Endodermal cell (in vitro differentiated cells): ENCODE measurements around the gene RBMS2. TPM values are rescaled to one million over a fixed set of nuclear protein-coding genes. Genes with fewer than 3 reads are reported as not detected.

Experiments used
- DNase-seq: peaks from one replicate; pipeline ENCODE4 v3.0.0-alpha.2; 2017
- H3K27ac ChIP-seq: 2 replicates; pipeline ENCODE4 v1.5.1; 2013; ENCODE audit warnings: mild to moderate bottlenecking, low read depth, low read length, moderate library complexity
- H3K27me3 ChIP-seq: 2 replicates; pipeline ENCODE4 v1.6.1; 2013; ENCODE audit warnings: mild to moderate bottlenecking, low read length, moderate library complexity; ENCODE audit not compliant: insufficient read depth, control insufficient read depth, poor library complexity, severe bottlenecking
- H3K36me3 ChIP-seq: 2 replicates; pipeline ENCODE4 v1.7.0; 2013; ENCODE audit warnings: mild to moderate bottlenecking, low read length, moderate library complexity; ENCODE audit not compliant: control insufficient read depth, insufficient read depth
- H3K4me1 ChIP-seq: one replicate; pipeline ENCODE4 v1.7.0; 2013; ENCODE audit warnings: low read length; ENCODE audit not compliant: control insufficient read depth, insufficient read depth
- H3K4me3 ChIP-seq: 2 replicates; pipeline ENCODE4 v1.5.1; 2013; ENCODE audit warnings: mild to moderate bottlenecking, low read length, moderate library complexity
- H3K9ac ChIP-seq: 2 replicates; pipeline ENCODE4 v1.6.1; 2013; ENCODE audit warnings: mild to moderate bottlenecking, low read length, moderate library complexity; ENCODE audit not compliant: poor library complexity, severe bottlenecking; ENCODE audit errors: extremely low read depth
- H3K9me3 ChIP-seq: 2 replicates; pipeline ENCODE4 v1.6.1; 2013; ENCODE audit warnings: mild to moderate bottlenecking, low read length, moderate library complexity; ENCODE audit not compliant: control insufficient read depth
- H3K27ac Mint-ChIP-seq: 2 replicates; pipeline ENCODE4 v1.8.0; 2020; ENCODE audit warnings: mixed read lengths
- H3K27me3 Mint-ChIP-seq: 2 replicates; pipeline ENCODE4 v1.8.0; 2021; ENCODE audit warnings: mild to moderate bottlenecking, mixed read lengths; ENCODE audit not compliant: insufficient read depth
- H3K36me3 Mint-ChIP-seq: 2 replicates; pipeline ENCODE4 v1.8.0; 2020; ENCODE audit warnings: low read depth, mixed read lengths
- H3K4me1 Mint-ChIP-seq: 2 replicates; pipeline ENCODE4 v1.8.0; 2020; ENCODE audit warnings: mixed read lengths
- H3K4me3 Mint-ChIP-seq: 2 replicates; pipeline ENCODE4 v1.8.0; 2020; ENCODE audit warnings: mild to moderate bottlenecking, moderate library complexity, mixed read lengths
- H3K9me3 Mint-ChIP-seq: 2 replicates; pipeline ENCODE4 v1.8.0; 2020; ENCODE audit warnings: mild to moderate bottlenecking, mixed read lengths
- WGBS, 2 experiments: methylation state at CpG; one replicate each; pipeline versions ENCODE4 v1.1.5 to v1.1.7; 2013; ENCODE audit warnings: missing lambda C conversion rate in 2 of 2, mixed read lengths in 1 of 2; ENCODE audit not compliant: insufficient coverage in 1 of 2, insufficient read length in 1 of 2; 5-methylcytosine and 5-hydroxymethylcytosine counted together
- total RNA-seq, 2 donors: library from RNA; stranded (reverse); fragmentation: NEBNext Ultra II Directional in 1 of 2; extraction: Animal tissue kit (Norgen Biotek cat#: 25700) in 1 of 2; gene quantifications; 2 replicates in 1 of 2; 3 replicates in 1 of 2; pipeline ENCODE4 v1.2.1, GENCODE V29; 2021
- TF ChIP-seq, protein P1 (sequence below): fragments of 200-600 bp; sonication (generic); conservative IDR thresholded peaks from 2 replicates; pipeline ENCODE4 v1.5.0; 2021; ENCODE audit warnings: antibody characterized with exemption, mild to moderate bottlenecking

RBMS2 gene
- total RNA-seq, 2 donors from 2014 or later: 26.3 to 33.8 TPM

DNA sequence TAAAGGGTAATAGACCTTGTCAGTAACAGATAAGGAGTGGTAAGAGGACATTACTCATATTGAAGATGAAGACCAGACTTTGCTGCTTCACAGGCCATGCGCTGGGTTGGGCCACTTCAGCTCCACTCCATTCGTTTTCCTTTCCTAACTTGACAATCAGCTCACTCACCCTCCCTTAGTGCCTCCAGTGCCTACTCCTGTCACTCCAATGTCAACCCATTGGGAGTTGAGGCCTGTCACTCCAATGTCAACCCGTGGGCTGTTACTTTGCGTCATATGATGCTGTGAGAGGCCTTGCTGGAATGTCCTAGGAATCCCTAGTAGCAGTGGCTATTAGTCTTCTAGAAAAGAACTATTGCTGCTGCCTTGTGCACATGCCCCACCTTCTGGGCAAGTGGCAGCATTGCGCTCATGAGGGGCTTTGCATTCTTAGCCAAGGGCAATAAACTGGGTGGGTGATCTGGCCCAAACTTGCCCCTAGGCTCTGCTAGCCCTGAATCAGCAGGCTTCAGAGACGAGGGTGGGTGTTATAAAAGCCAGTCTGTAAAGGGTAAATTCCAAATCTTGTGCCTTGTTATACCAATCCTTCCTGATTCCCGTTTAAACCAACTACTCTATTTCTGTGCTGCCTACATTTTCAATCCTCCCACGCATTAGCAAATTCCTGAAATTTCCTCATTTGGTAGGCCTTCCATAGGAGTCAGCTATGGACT, 72.4 kb downstream of the RBMS2 start:
- Histone ChIP-seq H3K27me3 (no peaks in the 10 kb centered on the region), H3K36me3 (peaks cover 43% of the 10 kb centered on the region), H3K9me3 (no peaks in the 10 kb centered on the region), H3K4me1 (no peaks in the 10 kb centered on the region), H3K4me3 (no peak overlapping the region), H3K9ac (no peak overlapping the region), H3K27ac (no peak overlapping the region)
- DNase-seq: peak; percentile 95
- Mint-ChIP-seq H3K27me3 (no peaks in the 10 kb centered on the region), H3K4me3 (no peak overlapping the region), H3K9me3 (no peaks in the 10 kb centered on the region), H3K36me3 (peaks cover 42% of the 10 kb centered on the region), H3K4me1 (peaks cover 18% of the 10 kb centered on the region), H3K27ac (peak overlapping the region; percentile 96)
- 58% methylated on average over 7 to 8 of the region's 8 CpGs for WGBS, 2 experiments
- TF ChIP-seq, protein P1, sequence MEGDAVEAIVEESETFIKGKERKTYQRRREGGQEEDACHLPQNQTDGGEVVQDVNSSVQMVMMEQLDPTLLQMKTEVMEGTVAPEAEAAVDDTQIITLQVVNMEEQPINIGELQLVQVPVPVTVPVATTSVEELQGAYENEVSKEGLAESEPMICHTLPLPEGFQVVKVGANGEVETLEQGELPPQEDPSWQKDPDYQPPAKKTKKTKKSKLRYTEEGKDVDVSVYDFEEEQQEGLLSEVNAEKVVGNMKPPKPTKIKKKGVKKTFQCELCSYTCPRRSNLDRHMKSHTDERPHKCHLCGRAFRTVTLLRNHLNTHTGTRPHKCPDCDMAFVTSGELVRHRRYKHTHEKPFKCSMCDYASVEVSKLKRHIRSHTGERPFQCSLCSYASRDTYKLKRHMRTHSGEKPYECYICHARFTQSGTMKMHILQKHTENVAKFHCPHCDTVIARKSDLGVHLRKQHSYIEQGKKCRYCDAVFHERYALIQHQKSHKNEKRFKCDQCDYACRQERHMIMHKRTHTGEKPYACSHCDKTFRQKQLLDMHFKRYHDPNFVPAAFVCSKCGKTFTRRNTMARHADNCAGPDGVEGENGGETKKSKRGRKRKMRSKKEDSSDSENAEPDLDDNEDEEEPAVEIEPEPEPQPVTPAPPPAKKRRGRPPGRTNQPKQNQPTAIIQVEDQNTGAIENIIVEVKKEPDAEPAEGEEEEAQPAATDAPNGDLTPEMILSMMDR: peak; percentile 90

DNA sequence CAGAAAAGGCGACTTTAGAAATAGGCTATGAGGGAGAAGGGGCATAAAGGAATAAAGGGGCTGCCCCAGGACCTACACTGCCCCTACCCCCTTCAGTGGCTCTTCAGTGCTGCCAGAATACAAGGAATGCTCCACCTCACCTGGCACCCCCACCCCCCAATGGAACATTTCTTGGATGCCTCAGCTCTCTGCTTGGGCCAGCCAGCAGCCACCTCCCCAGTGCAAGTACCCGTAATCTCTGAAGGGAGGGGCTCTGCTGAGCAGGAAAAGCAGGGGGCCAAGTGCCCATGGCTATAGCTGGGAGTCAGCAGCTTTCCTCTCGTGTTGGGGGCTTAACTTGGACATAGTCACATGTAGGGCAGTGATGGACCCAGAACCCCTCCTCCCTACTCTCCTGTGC, 75.2 kb downstream of the RBMS2 start:
- no peaks in the 10 kb centered on the region for H3K27me3 ChIP-seq
- DNase-seq: peak; percentile 86
- no peaks in the 10 kb centered on the region for H3K9me3 Mint-ChIP-seq
- peaks cover 70% of the 10 kb centered on the region for H3K36me3 ChIP-seq
- H3K36me3 Mint-ChIP-seq: peaks cover 63% of the 10 kb centered on the region
- H3K4me3 Mint-ChIP-seq: no peak overlapping the region
- H3K4me1 Mint-ChIP-seq: peaks cover 15% of the 10 kb centered on the region
- H3K4me3 ChIP-seq: no peak overlapping the region
- peak overlapping the region; percentile 64 for H3K27ac Mint-ChIP-seq
- no peaks in the 10 kb centered on the region for H3K9me3 ChIP-seq
- H3K4me1 ChIP-seq: no peaks in the 10 kb centered on the region
- TF ChIP-seq, protein P1: no peak
- H3K9ac ChIP-seq: no peak overlapping the region
- H3K27ac ChIP-seq: no peak overlapping the region
- no peaks in the 10 kb centered on the region for H3K27me3 Mint-ChIP-seq
- 87% methylated on average over 3 of the region's 3 CpGs; no CpG with 5 or more reads in 1 of the 2 experiments for WGBS, 2 experiments

DNA sequence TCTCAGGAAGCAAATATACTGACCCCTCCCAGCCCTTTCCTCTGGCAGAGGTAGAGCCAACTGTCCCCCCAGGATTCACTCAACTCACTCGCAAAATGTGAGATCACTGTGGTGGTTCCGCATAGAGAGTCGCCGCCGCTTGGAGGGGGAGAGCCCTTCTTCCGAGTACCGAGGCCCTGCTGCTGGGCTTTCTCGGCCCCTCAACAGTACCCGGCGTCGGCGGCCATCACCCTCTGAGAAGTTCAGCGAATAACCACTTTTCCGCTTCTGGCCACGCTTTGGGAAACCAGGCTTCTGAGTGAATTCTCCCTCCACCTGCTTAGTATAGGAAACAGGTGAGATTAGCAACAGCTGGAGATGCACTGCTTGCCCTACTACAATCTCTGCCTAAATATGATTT, 77.4 kb downstream of the RBMS2 start:
- Histone ChIP-seq H3K27me3 (no peaks in the 10 kb centered on the region), H3K9me3 (no peaks in the 10 kb centered on the region), H3K27ac (no peak overlapping the region), H3K36me3 (peaks cover 93% of the 10 kb centered on the region), H3K4me1 (no peaks in the 10 kb centered on the region), H3K9ac (no peak overlapping the region), H3K4me3 (no peak overlapping the region)
- Mint-ChIP-seq H3K27ac (no peak overlapping the region), H3K4me3 (no peak overlapping the region), H3K27me3 (no peaks in the 10 kb centered on the region), H3K36me3 (peaks cover 76% of the 10 kb centered on the region), H3K9me3 (no peaks in the 10 kb centered on the region), H3K4me1 (peaks cover 13% of the 10 kb centered on the region)
- WGBS, 2 experiments: 95 to 98% methylated on average over 10 to 15 of the region's 15 CpGs
- TF ChIP-seq, protein P1: no peak
- DNase-seq: no peak
